AG08395 (cell line): Measurements from ENCODE around the gene FAIM2.

Experiments used
- DNase-seq: peaks from one replicate; pipeline ENCODE4 v3.0.0; 2012; ENCODE audit warnings: mixed read lengths, low spot score

Gene FAIM2

DNA sequence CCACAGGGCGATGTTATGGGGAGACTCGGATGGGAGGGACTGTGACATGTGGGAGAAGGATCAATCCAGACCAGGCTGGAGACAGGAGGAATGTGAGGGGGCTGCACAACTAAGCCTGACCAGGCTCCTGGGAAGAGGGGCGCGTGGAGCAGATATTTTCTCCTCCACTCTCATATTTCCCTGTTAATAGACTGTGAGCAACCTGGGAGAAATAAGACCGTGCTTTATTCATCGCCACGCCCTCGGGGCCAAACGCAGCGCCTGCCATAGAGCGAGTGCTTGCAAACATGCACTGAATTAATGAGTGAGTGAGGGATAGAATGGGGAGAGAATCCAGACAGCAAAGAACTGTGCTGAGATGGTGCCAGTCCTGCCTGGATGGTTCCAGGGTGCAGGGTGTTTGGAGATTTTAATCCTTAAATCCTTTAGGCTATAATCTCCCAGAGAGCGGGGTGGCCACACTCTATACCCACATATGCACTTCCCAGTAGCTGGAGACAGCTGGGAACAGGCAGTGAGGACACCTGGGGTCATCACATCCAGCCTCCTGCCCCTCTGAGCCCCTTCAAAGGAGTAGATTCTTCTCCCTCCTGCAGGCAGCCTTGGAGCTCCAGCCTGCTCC is 13.6 kb upstream of the FAIM2 start:
- DNase-seq: no peak

DNA sequence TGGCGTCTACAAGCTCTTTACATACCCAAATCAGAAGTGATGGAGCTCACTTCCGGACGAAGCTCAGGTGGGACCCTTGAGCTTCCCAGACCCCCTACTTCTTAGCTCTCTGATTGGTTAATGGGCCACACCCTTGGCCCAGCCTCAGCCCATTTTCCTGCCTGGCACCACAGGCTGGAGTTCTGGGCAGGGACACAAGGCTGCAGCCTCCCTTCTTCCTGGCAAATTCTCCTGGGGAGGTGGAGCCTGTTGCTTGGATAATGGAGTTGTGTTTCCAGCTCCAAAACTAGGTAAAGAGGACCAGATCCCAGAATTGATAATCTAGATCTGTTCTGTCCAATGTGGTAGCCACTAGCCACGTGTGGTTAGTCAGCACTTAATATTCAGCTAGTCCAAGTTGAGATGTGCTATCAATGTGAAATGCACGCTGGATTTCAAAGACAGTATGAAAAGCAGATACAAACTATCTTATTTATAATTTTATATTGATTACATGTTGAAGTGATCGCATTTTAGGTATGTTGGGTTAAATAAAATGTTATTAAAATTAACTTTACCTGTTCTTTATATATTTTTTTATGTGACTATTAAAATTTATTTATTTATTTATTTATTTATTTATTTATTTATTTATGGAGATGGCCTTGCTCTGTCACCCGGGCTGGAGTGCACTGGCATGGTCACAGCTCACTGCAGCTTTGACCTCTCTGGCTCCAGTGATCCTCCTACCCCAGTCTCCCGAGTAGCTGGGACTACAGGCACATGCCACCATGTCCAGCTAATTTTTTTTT is 12.6 kb upstream of the FAIM2 start:
- DNase-seq: no peak

DNA sequence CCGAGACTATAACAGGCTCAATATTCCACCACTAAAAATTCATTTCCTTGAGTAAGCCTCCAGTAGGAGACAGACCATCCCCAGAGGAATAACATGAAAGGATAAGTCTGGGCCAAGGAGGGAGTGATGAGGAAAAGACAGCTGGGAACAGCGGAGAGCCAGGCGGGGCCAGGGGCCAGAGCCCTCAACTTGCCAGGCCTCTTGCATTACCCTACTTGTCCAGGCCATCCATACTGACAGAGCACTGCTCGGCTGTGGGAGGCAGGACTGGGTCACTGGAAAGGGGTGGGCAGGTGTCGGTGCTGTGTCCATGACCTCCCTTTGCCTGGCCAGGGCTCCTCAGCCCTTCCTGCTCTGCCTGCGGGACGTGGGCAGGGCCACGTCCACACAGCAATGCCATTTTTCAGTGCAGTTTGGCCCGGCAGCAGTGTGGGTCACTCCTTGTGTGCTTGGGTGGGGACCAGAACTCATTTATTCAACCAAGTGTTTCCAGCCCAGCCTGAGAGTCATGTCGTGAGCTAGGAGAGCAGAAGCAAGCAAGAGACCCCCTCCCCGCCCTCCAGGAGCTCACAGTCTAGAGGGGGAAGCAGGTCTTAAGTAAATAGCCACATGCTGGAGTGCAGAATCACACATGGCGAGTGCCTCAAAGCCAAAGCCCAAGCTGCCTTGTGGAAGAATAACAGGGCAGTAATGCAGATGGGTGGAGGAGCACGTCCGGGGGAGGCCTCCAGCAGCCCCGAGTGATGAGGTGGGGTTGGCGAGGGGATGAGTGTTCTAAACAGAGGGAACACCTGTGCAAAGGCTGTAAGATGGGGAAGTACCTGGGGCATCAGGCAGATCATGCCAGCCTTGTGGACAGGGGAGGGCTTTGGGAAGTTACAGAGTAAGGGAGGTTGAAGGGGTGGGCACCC is 8.9 kb upstream of the FAIM2 start:
- DNase-seq: no peak

DNA sequence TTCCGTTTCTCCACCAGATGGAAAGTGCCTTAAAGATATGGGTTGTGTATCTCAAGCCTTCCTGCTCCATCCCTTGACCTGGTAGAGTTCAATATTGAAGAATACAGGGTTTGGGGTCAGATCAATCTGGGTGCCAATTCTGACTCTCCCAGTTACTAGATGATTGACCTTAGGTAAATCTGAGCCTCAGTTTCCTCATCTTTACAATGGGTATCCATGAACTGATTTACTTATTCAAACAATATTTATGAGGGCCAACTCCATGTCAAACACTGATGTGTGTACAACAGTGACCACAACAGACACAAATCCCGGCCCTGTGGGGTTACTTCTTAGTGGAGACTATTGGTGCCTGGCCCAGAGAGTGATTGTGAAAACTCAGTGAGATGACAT is 7.5 kb upstream of the FAIM2 start:
- DNase-seq: no peak

DNA sequence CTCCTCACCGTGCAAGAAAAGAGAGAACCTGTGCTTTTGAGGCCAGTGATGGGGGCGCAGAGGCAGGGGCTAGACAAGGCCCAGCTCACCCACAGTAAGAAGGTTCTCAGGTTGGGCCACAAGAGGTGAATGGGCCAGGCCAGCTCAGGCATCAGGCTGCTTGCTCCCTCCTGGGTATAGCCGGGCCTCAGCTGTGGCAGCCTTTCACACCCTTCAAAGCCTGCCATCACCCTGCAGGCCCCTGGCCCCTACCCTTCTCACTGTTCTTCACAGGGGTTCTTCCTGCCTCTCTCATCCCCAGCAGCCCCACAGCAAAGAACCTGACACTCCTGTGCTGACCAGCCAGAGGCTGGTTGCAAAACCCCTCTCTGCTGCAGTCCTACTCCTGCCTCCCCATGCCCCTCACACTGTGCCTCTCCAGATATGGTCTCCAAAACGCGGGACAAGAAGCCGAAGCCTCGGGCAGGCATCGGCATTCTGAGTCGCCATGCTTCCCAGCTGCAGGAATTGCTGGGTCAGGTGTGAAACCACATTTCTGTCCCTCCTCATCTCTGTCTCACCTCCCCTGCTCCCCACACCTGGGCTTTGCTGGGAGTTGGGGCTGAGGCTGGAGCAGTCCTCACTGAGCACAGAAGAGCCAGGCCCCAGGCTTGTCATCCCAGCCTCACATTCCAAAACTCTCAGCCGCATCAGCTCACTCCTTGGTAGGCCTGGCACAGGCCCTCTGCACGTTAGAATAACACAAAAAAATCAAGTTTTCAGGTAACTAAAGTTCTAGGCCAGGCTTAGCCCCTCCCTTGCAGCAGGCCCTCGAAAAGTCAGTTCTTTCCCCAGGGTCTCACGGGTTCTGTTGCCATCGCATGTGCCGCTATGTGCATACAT is 6.9 kb upstream of the FAIM2 start:
- no peak for DNase-seq

DNA sequence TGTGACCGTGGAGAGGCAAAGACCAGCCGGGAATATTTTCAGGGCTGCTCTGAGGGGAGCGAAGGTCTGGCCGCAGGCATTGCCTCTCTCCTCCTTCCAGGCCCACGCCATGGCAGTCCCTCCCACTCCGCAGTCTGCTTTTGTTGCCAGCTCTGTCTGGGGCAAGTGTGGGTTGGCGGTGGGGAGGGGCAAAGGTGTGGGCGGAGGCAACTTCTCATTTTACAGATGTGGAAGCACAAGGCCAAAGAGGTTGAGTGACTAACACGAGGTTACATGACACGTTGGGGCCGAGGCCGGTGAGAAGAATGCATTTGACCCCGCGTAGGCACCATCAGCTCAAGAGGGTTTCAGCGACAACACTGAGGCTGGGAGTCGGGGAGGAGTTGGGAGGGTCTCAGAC is 6.1 kb upstream of the FAIM2 start:
- no peak for DNase-seq

DNA sequence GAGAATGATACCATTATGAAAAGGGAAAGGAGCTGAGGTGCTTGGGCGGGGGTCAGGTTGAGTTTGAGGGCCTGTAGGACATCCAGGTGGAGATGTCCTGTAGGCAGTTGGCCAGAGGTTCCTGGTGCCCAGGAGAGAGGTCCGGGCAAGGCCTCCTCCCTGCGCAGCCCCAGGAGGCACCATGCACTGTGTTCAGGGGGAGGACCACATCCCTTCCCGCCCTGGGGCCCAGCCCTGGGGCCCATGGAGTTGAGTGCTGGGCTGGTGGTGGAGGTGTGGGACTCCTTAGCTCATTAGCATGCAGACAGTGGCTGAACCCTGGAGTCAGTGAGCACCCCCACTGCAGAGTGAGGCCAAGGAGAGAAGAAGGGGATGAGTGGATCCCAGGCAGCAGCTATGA is 5.7 kb upstream of the FAIM2 start:
- DNase-seq: no peak

DNA sequence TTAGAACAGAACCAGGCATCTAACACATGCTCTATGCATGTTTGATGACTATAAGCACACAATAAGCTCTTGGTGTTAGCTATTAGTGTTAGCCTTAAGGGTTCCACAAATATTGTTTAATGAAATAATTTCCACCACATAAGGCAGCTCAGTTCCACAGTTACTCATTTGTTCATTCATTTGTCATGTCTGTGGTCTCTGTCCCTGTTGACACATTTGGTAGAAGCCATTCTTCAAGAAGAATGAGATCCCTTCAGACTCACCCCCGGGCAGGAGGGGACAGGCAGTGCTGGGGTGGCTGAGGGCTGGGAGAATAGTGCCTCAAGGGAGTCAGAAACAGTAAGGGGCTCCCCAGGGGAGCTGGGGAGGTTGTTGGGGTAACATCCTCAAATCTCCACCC is 3.7 kb upstream of the FAIM2 start:
- DNase-seq: no peak

DNA sequence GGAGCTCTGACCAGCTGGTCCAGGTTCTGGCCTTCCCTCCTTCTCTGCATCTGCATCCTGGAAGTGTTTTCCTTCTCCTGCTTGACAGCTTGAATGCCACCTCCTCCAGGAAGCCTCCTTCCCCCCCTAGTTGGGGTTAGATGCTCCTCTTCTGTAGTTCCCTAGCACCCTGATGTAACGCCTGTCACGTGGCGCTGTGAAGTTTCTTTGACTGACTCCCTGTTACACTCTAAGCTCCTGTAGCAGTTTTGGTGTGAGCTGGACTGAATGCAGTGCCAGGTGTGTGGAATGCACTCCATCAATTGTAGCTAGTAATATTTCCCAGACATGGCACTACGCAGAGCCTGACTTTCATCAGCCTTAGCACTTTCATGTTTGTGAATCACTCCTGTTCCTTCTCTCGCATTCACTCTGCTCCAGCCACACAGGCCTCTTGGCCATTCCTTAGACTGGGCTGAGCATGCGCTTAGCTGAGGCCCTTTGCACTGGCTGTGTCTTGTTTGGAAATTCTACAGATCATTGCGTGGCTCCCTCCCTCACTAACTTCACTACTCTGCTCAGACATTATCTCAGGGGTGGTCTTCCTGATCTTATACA is 2.1 kb upstream of the FAIM2 start:
- no peak for DNase-seq

DNA sequence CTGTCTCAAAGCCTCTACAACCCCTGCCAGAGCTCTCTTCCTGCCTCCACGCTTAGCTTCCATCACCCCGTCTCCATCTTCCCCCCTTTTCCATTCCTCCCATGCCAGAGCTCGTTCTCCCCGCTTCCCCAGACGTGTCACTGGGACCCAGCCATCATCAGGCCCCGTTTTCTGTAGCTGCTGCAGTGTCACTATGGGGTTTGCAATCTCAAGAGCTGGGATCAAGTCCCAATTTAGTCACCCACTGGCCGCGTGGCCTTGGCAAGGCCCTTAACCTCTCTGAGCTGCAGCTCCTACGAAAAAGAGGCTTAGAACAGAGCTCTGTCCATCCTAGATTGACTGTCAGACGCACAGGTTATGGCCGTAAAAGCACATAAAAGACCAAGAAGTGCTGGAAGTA is 901 bp upstream of the FAIM2 start:
- DNase-seq: no peak

DNA sequence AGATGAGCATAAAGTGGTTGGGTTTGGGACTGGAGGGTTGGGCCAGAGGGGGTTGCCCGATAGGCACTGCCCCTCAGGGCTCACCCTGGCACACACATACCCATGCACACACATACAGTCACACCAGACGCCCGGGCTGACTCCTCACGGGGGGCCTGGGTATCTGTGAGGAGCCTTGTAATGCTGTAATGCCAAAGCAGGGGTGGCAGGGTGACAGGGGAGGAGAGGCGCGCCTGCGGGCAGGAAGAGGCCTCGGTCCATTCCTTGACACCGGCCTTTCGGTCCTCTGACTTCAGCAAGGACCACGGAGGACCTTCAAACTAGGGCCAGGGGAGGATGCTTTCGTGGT is 375 bp downstream of the FAIM2 start:
- DNase-seq: no peak

DNA sequence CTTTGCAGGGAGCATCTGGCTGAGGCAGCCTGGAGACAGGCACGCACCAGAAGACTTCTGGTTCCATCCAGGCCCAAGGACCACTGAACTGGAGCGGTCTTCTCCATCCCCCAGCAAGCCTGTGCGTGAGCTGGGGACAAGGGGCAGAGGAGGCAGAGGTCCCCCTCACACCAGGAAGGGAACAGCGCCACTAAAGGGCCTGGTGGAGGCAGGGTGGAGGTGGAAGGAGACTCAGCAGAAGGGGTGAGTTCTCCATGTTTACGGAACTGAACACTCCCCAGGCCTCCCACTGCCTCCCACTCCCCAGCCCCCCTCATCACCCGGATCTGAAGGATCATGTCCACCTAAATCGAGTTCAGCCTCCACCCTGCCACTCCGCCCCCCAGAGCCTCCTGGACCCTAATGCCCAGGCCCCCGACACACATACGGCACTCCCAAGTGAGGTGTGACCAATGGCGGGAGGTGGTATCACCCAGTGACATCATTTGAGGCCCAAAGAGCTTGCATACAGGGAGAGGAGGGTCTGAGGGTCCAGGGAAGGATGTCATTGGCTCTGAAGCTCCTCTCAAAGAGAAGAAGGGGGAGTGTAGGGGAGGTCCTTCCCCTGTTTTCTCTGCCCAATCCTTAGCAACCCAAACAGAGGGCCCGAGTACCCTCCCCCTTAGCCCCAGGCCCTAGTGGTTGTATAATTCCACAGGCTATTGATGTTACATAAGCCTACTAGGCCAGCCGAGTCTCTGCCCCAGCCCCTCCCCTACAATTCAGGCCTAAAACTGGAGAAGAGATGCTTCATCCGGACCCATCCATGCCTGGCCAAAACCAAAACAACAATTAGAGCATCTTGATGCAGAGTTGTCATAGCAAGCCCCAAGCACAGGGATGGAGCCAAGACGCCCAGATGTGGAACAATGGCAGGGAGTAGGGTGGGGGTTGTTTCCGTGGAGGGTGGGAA is 1.0 kb downstream of the FAIM2 start:
- DNase-seq: no peak

DNA sequence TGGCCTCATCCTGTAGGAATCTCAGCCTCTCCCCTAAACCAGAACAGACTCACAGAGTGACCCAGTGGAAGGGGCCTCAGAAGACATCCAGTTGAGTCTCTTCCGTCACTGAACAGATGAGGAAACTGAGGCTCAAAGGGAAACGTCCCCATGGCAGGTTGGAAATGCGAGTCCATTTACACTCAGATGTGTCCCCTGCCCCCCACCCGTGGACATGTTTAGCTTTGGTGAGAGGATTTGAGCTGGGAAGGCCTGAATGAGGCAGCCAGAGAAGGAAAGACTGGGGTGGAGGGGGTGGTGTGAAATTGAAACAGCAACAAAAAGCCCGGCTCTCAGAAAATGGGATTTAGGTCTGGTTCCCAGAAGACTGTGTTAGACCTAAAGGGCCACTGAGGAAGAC is 1.7 kb downstream of the FAIM2 start:
- no peak for DNase-seq

DNA sequence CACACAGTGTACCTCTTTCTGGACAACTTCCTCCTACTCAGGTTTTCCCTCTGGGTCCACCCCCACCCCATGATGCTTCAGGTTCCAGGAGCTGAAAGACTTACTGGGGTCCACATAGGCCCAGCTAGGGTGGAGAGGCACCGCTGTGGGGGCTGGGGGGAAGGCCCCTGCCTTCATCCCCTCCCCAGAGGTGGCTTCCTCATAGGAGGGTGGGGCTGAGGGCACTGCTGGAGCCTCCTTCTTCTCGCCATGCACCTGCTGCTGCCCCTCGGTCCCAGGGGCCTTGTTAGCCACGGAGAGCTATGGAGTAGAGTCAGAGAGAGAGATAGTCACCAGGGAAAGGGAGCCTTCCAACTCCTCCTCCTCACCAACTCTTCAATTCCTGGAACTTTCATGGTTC is 2.7 kb downstream of the FAIM2 start:
- DNase-seq: no peak

DNA sequence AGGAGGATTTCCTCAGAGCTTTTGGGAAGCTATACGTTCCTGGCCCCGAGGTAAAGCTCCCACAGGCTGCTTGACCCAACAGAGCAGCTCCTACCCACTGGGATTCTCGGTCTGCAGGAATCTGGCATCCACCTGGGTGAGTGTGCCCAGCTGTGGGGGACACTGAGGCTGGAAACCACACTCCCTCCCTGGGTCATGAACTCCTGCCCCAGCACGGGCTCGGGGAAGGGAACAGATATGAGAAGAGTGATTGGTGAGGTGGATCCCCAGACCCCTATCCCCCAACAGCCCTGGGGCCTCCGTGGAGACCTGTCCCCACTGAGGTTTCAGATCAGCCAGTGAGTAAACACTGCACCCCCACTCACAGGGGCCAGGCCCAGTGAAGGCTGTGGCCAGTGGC is 3.3 kb downstream of the FAIM2 start:
- no peak for DNase-seq

DNA sequence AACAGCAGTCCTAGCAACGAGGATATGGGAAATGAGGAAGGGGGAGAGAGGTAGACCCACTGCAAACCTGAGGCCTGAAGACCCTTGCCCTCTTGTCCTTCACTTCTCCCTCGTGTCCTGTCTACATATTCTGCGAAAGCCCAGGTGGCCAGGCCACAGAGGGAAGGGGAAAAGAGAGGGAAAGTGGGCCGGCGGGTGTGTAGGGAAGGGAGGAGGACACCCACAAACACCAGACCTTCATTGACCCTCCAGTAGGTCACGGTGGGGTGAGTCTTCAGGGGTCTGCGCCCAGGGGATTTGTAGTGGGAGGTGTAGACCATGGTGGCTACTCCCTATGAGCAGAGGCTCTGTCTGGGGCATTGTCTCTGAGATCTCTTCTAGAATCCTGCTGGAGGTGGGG is 3.8 kb downstream of the FAIM2 start:
- DNase-seq: no peak

DNA sequence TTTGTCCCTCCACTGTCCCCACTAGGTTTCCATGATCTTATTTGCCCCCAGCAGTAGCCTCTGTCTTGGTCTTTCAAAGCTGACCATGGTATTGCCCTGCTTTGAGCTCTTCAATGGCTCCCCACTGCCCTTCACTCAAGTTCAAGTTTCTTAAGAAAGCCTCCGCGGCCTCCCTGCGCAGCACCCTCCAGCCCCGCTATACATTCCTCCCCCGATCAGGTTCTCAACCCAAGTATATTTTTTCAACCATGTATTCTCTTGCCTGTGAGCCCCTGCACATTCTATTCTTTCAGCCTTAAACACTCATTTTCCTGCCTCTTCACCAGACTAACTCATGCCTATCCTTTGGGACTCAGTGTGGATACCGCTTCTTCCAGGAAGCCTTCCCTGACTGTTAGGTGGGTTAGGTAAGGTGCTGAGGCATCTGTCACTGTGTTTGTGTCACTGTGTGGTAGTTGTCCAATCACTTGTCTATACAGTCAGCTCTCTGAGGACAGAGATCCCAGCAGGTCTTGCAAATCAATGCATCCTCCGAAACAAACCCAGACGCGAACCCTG is 4.3 kb downstream of the FAIM2 start:
- no peak for DNase-seq

DNA sequence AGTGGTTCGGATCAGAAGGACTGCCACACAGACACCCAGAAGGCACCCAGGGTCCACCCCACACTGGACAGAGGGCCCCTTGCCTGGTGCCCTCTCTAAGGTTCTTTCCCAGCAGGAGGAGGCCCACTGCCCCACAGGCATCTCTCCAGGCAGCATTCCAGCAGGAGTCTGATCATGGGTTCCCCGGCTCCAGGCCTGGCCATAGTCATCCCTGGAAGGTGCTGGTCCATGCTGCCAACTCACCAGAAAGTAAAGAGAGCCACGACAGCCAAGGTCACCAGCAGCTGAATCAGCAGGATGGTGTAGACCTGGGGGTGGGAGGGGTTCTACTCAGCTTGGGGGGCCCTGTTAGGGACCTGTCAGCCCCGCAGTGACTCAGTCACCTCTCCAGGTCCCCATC is 6.4 kb downstream of the FAIM2 start:
- no peak for DNase-seq

DNA sequence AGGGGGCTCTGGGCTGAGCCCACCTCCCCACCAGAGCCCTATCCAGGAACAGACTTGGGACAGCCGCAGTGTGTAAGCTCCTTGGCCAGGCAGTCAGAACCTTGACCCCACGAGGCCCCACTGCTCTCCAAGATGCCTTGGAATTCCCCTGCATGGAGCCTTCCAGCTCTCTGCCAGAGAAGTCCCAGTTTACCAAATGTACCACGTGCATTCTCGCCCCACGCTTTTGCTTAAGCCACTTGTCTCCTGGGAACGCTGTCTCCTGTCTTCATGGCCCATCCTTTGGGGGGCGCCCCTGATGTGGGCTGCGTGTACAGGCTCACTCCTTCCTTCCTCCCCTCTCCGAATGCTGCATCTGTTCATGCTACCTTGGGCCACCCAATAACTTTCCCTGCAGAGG is 7.9 kb downstream of the FAIM2 start:
- DNase-seq: no peak

DNA sequence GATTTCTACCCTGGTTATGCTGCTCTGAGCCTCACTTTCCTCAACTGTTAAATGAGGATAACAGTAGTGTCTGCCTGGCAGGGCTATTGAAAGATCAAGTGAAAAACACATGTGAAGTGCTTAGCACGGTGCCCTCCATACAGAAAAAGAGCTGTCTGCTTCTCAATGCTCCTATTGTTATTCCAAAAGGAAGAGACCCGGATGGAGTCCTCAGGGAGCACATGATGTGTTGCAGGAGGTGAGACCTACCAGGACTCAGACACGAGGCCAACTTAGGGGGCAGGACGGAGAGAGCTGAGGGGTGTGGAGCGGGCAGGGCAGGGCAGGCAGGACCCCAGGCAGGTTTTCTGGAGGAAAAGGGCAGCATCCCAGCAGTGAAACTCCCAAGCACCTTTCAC is 8.9 kb downstream of the FAIM2 start:
- no peak for DNase-seq
